NCI-H345 treated with DMSO at 0.1 percent for 48 hours (cell line): Measurements from ENCODE around the gene RPRD1B.

ENCODE experiments used
- DNase-seq: peaks from one replicate; lab custom pipeline; 2025; ENCODE audit not compliant: unreplicated experiment; lab: John Stamatoyannopoulos, UW

The RPRD1B gene

DNA sequence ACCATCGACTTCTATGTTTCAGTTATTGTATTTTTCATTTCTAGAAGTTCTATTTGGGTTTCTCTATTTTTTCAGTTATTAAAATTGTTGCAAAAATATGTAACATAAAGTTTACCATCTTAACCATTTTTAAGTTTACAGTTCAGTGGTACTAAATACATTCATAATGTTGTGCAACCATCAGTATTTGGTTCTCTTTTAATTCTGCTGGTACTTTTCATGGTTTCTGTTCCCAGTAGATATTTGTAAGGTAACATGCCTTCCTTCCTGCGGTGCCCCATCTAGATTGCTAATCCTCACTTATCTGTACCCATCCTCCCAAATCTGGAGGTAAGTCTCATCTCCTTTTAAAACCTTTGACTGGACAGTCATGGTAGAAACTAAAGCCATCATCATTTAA, 83.7 kb downstream of the RPRD1B start:
- DNase-seq, result no peak

GRCh38 chr20:38117635-38118034, 84.1 kb downstream of the RPRD1B start:
- no peak for DNase-seq

GRCh38 chr20:38119446-38119845, 85.9 kb downstream of the RPRD1B start:
- DNase-seq, result no peak

DNA sequence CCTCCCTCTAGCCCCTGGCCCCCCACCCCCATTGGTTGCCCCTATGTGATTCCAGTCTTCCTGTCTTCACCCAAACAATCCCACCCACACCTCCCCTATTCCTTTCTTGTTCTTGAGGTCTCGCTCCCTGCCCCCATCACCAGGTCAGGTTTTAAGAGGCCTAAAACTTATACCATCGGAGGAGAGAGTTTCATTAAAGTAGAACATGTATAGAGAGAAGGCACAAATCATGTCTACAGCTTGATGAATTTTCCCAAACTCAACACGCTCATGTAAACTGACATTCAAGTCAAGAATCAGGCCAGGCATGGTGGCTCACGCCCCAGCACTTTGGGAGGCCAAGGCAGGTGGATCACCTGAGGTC, 87.1 kb downstream of the RPRD1B start:
- DNase-seq, result no peak

- no peak for DNase-seq
Measured at GRCh38 chr20:38121741-38122140, 88.2 kb downstream of the RPRD1B start.

DNA sequence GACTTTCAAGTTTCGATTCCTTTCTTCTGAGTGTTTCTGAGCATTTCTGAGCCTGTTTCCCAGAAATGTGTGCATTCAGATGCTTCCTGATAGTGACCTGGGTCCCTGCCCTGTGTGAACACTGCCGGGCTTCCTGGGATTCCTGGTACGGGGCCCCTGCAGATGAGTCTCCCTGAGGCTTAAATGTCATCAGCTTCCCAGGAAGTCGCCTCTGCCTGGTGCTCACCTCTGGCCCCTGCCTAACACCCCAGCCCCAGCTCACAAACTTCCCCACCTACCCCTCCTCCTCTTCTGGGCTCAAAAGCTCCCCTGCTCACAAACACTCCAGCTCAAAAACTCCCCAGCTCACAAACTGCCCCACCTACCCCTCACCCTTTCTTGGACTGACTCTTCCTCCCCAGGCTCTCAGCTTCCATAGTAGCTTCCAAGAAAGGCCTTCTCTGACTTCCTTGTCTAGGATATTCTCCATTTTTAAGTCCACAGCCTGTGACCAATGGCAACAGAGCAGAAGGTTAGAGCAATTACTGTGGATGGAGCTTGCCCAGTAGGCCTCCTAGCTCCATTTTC, 89.6 kb downstream of the RPRD1B start:
- no peak for DNase-seq

- peak; percentile 94 for DNase-seq
Measured at GRCh38 chr20:38125157-38126056, 91.9 kb downstream of the RPRD1B start.

DNA sequence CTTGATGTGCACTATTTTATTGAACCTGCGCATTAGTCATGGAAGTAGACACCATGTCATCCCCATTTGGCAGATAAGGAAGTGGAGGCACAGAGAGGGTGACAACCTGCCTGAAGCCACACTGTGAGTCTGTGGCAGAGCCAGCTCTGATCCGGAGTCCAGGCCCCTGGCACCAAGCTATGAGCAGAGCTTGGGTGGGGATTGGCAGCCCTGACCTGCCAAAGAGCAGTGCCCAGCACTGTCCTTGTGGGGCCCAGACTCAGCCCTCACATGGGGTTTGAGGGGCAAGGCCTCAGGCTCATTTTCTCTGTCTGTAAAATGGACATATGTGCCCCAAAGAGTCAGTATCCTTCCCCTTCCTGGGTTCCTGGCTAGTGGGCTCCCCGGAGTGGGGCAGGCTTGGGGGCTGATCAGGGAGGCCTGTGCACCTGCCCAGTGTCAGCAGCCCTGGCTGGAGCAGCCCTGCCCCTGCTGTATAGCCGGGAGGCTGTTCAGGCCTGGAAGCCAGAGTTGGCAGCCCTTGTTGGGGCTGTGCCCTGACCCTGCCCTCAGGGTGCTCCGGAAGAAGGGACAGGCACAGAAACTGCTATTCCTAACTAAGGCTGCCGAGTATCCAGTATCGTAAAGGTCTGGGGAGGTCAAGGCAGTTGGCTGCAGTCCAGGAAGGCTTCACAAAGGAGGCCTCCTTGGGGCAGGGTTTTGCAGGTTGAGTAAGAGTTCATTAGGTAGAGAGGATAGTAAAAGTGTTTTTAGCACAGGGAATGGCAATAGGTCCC, 92.8 kb downstream of the RPRD1B start:
- no peak for DNase-seq

DNA sequence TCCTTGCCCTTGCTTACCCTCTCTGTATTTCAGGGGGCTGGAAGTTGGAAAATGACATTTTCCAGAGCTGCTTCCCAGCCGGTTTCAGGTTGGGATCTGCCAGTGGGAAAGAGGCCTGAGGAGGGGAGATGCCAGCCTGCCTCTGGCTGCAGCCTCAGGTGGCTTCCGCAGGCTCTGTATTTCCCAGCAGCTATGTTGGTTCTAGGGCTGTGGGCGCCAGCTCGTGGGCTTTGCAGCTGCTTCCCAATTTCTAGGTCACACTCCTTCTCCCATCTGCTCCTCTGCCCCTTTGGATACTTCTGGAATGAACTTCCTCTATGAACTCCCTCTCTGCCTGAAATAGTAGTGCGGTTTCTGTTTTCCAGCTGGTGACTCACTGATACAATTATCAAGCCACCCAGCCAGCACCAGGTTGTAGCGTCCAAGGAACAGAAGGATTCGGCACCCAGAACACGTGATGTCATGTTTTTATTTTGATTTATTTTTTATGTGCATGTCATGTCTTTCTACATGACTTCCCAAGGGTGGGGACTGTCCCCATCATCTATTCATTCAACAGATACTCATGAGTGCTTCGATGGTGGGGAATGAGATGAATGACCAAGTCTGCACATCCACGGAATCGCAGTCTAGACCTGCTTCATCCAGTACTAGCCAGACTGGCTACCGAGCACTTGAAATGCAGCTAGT, 93.5 kb downstream of the RPRD1B start:
- no peak for DNase-seq

DNA sequence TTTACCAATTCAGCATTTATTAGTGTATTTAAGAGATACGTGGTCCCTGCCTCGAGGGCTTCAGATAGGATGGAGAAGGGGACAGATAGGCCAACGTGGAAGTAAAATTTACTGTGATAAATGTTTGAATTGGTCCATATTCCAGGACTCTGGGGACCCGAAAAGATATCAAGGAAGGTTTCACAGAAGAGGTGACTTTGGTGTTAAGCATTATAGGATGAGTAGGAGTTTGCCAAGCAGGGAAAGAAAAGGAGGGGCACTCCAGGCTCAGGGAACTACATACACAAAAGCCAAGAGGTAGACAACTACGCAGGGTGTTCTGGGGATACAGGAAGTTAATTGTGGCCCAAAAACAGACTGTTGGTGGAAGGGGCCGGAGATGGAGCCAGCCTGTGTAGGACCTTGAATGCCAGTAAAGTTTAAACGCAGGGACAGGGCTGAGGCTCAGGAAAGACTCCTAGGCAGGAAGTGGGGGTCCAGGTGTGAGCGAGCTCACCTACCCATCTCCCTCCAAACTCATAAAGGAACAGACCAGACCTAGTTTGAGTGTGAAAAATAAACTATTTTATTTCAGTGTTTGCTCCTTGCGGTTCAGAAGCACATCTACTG, 94.5 kb downstream of the RPRD1B start:
- no peak for DNase-seq

GRCh38 chr20:38128691-38129090, 95.1 kb downstream of the RPRD1B start:
- DNase-seq, result no peak

- DNase-seq, result no peak
Measured at GRCh38 chr20:38129248-38129865, 95.8 kb downstream of the RPRD1B start.

GRCh38 chr20:38129893-38130609, 96.5 kb downstream of the RPRD1B start:
- no peak for DNase-seq

DNA sequence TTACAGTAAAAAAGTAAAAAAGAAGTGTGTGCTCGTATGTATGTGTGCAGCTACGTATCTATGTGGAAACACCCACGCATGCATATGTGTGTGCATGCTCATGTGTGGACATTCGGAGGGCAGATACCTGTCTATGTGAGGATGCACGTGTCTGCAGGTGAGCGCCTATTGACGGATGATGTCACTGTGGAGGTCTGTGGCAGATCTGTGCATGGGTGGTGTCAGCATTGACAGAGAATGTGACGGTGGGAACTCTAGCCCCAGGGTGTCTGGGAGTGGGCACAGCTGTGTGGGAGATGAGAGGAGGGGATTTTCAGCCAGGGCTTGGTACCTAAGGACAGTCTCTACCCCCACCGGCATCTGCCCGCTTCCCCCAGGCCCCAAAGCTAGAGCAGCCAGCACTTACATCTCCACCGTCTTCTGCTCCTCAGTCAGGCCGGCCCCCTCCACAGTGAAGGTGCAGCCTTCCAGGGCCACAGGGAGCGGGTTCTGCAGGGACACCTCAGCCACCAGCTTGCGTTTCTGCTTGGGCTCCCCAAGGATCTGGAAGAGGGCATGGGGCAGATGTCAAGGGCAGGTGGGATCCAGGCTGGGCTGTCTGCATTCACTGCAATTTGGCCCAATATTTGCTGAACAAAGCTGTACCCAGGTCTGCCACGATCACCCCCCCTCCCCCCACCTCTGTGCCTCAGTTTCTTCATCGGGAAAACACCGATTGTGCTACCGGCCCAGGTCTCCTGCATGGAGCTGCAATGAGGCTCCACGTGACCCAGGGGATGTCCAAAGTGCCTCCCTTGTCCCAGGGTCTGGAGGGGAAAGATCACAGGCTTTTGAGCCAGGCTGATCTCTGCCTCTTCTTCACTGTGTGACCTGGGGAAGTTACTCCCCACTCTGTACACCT, 97.4 kb downstream of the RPRD1B start:
- no peak for DNase-seq

DNA sequence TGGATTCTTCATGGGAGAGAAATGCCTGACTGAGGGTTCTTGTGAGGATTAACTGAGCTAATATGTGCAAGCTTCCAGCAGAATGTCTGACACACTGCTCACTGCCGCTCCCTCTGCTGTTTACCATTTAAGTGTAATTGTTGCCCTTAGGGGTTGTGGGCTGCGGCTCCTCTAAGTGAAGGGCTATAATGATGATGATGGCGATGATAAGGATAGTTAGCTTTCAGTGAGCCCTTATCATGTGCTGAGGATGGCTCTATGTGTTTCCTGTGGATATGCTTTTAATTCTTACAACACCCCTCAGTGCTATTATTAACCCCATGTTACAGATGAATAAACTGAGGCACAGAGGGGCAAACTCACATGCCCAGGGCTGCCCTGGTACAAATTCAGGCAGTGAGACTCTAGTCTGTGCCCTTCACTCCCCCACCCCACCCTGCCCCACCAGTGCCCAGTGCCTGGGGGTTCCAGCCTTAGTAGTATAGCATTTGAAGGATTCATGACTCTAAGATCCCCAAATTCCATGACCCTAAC, 98.1 kb downstream of the RPRD1B start:
- DNase-seq, result no peak

DNA sequence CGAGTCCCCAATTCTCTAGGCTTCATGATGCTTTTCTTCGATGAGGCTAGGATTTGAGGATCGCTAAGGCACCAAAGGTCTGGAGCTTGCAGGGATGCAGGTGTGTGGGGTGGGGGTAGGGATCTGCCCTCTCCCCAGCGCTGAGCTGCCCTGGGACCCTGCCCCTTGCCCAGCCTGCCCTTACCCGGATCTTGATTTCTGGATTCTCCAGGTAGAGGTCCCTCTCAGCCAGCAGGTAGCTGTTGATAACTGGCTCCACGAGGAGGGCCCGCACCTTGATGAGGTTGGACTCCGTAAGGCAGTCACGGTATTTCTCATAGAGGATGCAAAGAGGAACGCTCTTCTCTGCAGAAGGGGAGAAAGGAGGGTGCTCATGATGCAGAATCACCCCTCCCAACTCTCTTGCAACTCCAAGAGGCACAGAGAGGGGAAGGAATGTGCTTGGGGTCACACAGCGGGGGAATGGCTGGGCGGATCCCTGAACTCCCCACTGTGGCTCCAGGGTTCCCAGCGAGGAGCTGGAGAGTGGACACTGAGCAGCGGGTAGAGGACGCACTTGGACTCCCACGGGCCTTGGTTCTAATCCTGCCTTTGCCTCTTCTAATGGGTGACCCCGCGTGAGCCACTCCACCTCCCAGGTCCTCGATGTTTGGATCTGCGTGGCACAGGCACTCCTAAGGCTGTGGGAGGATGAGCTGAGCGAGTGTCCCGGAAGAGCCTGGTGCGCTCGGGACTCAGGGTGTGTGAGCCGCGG, 98.8 kb downstream of the RPRD1B start:
- DNase-seq, result no peak

DNA sequence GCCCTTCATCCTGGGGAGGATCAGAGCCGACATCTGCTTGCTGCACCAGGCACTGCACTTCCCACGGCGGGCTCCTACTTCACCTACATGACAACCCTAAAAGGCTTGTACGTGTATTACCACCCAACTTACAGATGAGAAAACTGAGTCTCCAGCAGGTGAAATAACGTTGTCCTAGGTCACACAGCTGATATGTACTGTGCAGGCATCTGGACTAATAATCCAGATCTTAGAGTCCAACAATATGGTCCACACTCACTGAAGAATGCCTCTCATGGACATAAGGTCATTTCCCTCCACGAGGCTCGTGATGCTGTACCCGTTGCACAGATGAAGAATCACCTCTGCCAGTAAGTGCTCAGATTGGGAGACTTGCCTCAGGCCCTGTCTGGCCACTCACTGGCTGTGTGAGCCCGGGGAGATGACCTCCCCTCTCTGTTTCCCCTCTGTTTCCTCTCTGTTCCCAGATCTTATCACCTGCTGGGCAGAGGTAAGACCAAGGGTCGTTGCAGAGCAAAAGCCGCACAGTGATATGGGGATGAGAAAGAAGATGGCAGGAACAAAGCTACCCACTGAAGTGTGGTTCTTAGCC, 99.5 kb downstream of the RPRD1B start:
- no peak for DNase-seq
